Muscle of back (tissue), 11 donors: ENCODE results near the gene TNP2. TPM values are rescaled to one million over a fixed set of nuclear protein-coding genes. Genes with fewer than 3 reads are reported as not detected.

Experiments
- DNase-seq, 3 donors: peaks; one replicate each; pipeline versions ENCODE4 v3.0.0 to v3.0.0-alpha.2; 2013
- polyA plus RNA-seq, 10 donors: library from polyadenylated mRNA; unstranded; fragments of 120-200 nt; gene quantifications; one replicate each; pipeline ENCODE4 v1.2.1, GENCODE V29; 2013; ENCODE audit not compliant: insufficient read length in 10 of 10

The TNP2 gene
- polyA plus RNA-seq, 10 donors: not detected

DNA sequence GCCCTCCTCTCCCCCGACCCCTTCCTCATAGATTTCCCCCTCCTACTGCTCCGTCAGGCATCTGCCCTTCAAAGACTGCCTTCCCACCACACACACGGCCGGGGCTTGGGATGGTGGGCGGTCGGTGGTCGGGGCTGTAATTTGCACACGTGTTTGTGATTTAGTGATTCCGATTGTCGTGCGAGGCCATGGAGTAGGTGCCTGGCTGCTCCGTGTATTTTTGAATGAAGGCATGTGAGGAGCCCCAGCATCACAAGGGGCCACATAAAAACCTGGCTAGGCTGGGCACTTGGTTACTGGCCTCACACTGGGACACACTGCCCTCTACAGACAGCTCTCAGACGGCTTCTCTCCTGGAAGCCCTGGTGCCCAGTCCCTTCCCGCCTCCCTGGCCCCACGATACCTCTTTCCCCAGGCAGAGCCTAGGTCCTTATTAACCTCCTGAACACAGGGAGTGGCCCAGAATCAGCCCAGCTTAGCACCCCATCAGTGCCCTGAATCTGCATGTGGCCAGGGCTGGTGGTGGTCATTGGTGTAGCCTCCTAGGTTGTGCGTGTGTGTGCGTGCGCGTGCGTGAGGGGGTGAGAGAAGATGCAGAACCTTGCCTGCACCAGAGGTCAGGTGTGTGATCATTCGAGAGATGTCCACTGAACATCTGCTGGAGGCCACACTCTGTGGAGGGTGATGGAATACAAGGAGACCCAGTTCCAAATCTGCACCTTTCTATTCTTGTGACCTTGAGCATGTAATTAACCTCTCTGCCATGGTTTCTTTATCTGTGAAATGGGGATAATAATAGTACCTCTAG is 11.8 kb downstream of the TNP2 start:
- peak; percentile 81 to 92 (median 84) for DNase-seq

DNA sequence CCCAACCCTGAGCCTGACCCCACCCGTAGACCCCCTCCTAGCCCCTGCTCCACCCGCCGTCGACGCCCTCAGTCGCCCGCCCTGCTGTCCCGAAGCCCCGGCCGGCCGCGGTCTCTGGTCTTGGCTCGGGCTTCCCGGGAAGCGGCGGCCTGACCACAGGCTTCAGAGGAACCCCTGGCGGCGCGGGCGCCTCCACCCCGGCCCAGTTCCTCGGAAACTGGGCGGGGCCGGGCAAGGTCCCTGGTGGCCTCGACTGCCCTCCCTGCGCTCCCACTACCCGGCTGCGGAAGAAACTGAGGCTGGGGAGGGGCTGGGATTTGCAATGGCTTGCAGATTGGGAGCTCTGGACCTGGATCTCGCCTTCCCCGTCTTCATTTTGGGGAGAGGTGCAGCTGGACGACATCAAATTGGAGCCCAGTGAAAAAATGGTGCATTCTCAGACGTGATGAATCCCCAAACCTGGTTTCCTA is 12.4 kb downstream of the TNP2 start:
- peak in 2 of 3 donors; percentile 58 to 86 for DNase-seq

DNA sequence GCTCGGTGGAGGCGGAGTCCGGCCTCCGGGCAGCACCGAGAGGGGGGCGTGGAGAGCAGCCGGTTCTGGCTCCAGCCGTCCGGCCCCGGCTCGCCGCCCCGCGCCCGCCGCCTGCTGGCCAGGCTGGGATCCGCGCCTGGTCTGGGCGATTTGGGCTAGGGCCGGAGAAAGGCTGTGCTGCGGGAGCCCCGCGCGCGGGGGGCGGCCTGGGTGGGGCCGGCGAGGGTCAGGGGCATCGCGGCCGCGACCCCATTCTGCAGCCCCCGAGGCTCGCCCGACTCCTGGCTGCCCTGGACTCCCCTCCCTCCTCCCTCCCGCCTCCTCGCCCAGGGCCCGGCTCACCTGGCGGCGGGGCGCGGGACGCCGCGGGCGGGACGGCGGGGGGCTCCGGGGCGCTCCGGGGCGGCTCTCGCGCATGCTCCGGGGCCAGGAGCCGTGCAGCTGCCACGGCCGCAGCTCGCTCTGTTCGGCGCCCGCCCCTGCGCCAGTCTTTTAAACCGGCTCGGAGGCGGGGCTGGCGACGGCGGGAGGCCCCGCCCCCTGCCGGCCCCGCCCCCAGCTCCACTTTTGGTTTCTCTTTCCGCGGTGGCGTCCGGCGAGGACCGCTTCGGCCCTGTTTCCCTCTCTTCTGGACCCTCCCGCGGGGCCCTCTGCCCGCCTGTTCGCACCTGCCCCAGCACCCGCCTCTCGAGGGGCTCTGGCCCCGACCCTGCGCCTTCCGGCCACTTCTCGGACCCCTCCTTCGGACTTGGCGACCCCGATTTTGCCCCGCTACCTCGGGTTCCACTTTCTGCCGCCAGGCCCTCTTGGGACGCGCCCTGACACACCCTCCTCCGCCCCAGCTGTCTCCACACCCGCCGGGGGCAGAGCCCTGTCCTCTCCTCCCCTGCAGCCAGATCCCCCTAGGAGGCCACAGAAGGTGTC is 13.1 kb downstream of the TNP2 start, which contains the start of gene SOCS1:
TSS of gene SOCS1 (minus strand) at position 468 of the 924 bp plus-strand sequence. CDS start 726 bp downstream, outside the sequence.
- peak; percentile 90 to 96 (median 90) for DNase-seq

DNA sequence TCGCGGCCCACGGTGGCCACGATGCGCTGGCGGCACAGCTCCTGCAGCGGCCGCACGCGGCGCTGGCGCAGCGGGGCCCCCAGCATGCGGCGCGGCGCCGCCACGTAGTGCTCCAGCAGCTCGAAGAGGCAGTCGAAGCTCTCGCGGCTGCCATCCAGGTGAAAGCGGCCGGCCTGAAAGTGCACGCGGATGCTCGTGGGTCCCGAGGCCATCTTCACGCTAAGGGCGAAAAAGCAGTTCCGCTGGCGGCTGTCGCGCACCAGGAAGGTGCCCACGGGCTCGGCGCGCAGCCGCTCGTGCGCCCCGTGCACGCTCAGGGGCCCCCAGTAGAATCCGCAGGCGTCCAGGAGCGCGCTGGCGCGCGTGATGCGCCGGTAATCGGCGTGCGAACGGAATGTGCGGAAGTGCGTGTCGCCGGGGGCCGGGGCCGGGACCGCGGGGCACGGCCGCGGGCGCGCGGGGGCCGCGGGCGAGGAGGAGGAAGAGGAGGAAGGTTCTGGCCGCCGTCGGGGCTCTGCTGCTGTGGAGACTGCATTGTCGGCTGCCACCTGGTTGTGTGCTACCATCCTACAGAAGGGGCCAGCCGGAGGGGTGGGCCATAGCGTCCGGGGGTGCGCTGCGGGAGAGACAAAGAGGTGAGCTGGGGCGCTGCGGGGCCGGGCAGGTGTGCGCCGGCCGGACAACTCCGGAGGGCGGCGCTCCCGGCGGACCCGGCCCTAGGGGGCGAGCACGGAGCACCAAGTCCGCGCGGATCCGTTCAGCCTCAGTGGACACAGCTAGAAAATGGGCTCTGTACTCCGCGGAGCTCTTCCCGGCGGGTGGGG is 14.0 kb downstream of the TNP2 start:
- DNase-seq: peak; percentile 34 to 91 (median 65)

DNA sequence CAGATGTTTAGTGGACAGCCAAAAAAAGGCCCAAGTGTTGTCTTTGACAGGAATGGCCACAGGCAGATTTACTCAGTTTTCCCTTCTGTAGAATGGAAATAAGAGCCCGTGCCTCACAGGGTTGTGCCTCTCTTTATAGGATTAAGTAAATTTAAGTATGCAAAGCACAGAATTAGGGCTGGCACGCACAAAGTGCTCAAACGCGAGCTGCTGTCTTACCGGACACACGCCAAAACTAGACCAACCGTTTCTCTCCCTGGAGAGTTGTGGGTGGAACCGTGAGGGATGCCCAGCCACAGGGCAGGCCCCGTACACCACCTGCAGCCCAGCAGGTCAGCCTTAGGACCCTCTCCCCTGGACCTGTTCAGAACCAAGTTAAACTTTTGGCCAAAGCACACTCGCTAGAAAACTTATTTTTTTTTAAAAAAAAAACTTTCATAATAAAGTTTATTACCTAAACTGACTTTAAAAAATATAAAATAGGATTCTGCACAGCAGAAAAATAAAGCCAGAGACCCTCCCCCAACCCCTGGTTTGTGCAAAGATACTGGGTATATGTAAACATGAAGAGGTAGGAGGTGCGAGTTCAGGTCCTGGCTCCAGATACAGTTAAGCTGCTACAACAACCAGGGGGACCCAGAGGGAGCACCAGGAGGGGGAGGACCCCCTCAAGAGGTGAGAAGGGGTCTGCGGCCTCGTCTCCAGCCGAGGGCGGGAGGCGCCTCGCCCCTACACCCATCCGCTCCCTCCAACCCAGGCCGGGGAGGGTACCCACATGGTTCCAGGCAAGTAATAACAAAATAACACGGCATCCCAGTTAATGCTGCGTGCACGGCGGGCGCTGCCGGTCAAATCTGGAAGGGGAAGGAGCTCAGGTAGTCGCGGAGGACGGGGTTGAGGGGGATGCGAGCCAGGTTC is 14.9 kb downstream of the TNP2 start:
- no peak for DNase-seq

DNA sequence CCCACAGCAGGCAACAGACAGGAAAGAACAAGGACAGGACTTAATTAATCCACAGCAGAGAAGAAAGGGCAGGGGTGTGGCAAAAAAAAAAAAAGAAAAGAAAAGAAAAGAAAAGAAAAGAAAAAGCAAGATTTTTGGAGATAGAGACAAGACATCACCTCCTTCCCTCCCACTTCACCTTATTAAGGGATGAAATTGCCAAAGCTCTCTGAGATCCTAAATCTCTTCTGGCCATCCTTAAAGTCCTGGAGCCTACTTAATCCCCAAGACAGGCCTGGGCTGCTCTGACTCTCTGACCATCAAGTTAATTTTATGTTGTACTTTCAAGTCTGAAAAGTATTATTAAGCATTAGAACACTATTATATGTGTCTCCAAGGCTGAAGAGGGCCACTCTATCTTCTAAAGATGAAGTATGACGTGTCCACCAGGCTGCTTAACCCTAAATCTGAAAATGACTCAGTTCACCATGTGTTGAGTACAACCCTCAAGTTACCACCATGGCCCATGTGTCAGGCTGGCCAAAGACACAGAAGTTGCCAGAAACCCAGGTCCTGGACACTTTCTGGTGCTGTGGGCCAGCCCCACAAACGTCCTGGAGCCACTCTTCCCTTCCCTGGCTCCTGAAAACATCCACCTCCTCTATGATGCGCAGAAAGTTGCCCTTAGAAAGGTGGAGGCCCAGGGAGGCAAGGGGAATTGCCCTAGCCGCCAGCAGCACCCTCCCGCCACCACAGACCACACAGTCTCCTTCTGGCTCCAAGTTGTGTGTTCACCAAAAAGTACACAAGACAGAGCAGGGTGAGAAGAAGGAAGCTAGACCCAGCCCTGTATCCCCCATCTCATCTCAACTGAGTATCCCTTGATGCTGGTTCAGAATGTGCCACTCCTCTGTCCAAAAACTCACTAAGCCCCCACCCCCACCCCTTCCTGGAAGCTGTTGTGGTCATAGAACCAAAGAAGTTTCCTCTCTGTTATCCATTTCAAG is 15.8 kb downstream of the TNP2 start:
- no peak for DNase-seq

DNA sequence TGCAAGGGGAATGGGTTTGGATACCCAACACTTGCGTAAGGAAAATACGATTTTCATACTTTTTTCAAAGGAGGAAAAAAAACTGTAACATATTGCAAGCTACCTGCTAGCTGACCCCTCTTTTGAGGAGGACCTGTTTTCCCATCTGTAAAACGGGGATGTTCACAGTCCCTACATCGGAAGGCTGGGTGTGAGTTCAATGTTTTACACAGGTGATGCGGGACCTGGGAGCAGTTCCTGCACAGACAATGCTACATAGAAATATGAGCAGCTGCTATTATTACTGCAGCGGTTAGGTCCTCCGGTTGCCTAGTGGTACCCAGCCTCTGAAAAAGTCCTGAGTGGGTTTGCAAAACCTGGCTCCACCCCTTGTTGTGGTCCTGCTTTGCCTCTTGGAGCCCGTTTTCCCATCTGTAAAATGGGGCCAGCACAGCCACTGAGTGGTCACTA is 16.6 kb downstream of the TNP2 start:
- DNase-seq: no peak

DNA sequence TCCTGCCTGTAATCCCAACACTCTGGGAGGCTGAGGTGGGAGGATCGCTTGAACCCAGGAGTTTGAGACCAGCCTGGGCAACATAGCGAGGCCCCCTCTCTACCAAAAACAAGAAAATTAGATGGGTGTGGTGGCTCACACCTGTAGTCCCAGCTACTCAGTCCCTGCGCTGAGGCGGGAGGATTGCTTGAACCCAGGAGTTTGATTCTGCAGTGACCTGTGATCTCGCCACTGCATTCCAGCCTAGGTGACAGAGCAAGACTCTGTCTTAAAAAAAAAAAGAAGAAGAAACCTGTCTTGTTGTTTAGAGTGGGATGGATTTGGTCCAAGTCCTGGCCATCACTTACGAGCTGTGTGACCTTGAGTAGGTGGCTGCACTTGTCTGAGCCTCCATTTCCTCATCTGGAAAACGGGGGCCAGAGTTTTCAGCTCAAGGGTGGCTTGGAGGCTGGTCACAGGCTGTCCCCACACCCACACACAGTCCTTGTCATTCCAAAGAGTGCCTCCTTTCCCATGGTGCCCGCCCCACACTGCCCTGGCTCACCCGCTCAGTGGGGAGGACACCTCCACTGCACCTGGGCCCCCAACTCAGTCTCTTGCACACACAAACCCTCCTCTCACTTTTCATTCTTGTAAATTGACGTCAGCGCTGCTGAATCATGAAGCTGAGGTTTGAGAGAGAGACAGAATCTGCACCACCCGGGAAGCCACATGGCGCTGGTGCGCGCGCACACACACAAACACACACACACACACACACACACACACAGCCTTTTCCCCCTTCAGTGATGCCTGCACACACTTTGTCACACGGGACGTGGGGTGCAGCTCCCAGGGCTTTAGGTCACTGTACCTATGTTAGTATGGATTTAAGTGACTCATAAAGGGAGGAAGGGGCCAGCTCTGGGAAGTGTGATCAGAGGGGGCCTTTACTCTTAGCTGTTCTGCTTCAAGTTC is 17.3 kb downstream of the TNP2 start:
- peak in 1 of 3 donors; percentile 43 for DNase-seq

DNA sequence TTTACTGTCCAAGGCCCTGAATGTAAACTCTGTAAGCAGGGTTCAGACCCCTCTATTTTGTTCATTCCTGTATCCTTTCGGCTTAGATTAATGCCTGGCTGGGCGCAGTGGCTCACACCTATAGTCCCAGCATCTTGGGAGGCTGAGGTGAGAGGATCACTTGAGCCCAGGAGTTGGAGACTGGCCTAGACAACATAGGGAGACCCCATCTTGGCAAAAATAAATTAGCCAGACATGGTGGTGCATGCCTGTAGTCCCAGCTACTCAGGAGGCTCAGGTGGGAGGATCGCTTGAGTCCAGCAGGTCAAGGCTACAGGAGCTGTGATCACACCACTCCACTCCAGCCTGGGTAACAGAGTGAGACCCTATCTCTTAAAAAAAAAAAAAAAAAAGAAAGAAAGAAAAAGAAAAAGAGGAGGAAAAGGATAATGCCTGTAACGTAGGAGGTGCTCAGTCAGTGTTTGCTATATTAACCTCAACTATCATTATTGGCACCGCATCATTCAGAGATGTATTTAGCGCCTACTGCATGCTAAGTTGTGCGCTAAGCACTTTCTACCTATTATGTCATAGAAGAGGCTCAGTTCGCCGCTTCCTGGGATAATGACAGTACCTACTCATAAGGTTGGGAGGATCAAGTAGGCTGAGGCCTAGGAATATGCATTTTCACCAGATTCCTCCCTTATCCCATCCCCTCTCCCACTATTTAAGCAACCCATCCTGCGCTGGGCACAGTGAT is 18.2 kb downstream of the TNP2 start:
- DNase-seq: no peak

DNA sequence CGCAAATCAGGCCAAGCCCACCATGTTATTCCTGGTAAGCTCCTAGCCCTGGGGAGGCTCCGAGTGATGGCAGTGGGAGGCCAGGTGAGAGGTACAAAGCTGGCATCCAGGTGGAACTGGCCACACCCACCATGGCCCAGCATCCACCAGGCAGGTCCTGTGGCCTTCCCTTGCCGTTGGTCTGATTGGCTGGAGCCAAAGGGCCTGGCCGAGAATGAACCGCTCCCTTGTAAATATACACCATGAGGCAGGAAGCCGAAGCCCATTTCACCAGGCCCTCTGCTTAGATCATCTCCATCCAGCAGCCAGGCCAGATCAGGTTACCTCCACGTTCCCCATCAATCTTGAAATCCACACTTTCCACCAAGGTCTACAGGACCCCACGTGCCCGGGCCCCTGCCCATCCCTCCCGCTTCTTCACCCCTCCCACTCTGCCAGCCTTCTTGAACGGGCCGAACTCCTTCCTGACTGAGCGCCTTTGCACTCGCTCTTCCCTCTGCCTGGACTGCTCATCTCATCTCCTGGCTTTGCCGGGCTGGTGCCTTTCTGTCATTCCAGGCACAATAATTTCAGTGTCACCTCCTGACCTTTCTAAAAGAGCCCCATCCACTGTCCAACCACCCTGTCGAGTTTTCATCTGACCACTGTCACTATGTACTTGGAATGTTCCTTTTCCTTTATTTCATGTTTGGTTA is 18.9 kb downstream of the TNP2 start:
- DNase-seq: no peak

DNA sequence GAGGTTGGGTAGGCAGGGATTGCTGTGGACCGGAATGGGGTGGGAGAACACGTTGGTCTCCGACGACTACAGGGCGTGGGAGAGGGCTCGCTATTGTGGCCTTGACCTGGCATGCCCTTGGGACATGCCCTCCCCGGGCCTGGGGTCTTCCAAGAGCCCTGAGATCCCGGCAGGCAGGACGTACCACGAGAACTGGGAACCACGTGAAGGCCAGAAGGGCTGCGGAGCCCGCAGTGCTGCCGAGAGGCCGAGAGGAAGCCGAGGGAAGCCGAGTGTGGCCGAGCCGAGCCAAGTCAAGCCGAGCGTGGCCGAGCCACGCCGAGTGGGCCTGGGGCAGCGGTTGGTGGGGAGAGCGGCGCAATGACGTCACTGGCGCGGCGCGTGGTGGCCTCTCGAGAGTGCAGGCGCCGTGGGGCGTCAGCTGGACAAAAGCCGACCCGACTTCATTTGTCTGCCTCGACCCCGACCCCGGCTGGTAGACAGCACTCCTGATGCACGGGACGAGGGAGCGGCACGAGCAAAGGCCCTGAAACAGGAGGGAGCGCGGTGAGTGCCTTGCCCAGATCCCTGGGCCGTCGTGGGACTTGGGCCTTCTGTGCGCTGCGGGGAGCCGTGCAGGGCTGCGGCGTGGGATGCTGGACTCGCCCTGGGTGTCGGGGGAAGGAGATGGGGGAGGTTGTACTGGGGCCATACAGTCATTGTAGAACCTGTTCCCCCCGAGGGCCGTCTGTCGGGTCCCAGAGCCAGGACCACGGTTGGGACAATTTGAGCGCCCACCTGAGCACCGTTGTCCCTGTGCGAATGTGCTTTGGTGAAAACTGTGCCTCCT is 19.7 kb downstream of the TNP2 start:
- DNase-seq: no peak

DNA sequence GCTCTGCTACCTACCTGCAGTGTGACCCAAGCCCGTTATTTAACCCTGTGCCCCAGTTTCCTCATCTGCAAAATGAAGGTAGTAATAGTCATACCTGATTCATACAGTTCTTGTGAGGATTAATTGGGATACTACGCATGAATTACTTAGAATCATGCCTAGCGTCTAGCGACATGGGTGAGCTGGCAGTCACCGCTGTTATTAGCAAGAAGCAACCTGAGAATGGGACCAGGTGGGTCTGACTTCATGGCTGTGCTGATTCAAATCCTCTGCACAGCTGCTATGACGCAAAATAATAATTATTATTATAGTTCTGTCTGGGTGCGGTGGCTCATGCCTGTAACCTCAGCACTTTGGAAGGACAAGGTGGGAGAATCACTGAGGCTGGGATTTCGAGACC is 21.0 kb downstream of the TNP2 start:
- DNase-seq: no peak

DNA sequence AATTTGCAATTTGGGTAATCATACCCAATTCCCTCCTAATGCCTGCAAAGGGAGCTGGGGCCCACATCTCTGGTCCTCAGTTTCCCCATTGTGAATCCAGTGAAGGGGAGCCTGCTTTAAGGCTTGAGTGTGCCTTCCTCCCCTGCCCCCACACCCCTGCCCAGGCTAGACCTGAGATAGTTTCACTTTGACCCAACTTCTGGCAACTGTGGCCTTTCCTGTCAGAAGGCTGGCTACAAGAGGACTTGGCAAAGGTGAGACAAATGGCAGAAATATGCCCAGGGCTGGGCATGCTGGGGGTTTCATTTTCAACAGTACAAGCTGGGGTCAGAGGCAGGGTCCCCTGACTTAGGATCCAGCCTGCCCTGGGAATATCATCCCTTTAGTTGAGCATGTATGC is 23.1 kb downstream of the TNP2 start:
- DNase-seq: no peak

DNA sequence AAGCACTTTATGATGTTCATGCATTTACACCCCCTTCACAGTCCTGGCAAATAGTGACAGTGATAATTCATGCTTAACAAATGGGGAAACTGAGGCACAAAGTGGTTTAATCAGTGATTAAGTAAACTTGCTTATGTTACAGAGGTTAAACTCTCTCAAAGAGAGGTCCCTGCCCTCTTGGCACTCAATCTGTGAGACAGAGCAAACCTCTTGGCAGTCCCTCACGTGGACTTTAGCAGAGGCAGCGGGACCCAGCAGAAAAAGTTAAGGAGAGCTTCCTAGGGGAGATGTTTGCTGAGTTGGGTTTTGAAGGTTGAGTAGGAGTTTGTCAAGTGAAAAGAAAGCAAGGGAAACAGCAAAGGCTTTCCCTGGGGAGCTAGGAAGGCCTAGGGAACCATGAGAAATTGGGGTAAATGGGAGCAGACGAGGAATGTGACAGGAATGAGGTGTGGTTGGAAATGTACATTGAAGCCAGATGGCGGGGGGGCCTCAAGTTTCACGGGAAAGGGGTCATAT is 23.8 kb downstream of the TNP2 start:
- DNase-seq: no peak

DNA sequence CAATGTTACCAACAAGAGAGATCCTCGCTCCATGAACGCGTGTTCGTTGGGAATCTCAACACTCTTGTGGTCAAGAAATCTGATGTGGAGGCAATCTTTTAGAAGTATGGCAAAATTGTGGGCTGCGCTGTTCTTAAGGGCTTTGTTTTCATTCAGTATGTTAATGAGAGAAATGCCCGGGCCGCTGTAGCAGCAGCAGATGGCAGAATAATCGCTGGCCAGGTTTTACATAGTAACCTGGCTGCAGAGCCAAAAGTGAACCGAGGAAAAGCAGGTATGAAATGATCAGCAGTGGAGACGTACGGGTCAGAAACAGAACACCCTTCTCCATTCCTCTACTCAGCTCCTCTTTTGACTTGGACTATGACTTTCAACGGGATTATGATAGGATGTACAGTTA is 26.5 kb downstream of the TNP2 start:
- DNase-seq: no peak
